Right lobe of liver (tissue), 6 donors: ENCODE measurements around the gene TSHR. TPM values are rescaled to one million over a fixed set of nuclear protein-coding genes. Genes with fewer than 3 reads are reported as not detected.

ENCODE experiments used
- ATAC-seq, 4 donors: fragments of 200-7000 bp; cut with Tn5 transposase; one replicate each; pipeline ENCODE4 v1.9.1; 2020; ENCODE audit warnings: mild to moderate bottlenecking in 4 of 4, moderate library complexity in 4 of 4
- DNase-seq, 3 donors: peaks; one replicate each; pipeline ENCODE4 v3.0.0-alpha.2; 2020
- H3K27ac ChIP-seq, 3 donors: fragments of 200-600 bp; one replicate each; pipeline ENCODE4 v1.8.0; 2022
- H3K27me3 ChIP-seq, 2 donors: fragments of 200-600 bp; one replicate each; pipeline ENCODE4 v1.8.0; 2022
- H3K36me3 ChIP-seq, 4 donors: fragments of 200-600 bp; sonication (generic) in 1 of 4; one replicate each; pipeline versions ENCODE4 v1.5.1 to v1.8.0; 2017 to 2022; ENCODE audit warnings: control low read depth in 1 of 4
- H3K4me1 ChIP-seq, 4 donors: fragments of 200-600 bp; sonication (generic) in 1 of 4; one replicate each; pipeline versions ENCODE4 v1.5.1 to v1.8.0; 2017 to 2022; ENCODE audit warnings: control low read depth in 1 of 4
- H3K4me3 ChIP-seq, 3 donors: fragments of 200-600 bp; one replicate each; pipeline ENCODE4 v1.8.0; 2022
- H3K9me3 ChIP-seq, 4 donors: fragments of 200-600 bp; sonication (generic) in 1 of 4; one replicate each; pipeline versions ENCODE4 v1.5.1 to v1.8.0; 2017 to 2022; ENCODE audit warnings: control low read depth in 1 of 4
- CTCF ChIP-seq, 4 donors: fragments of 200-600 bp in 3 of 4; fragments of 450-650 bp in 1 of 4; IDR thresholded peaks; one replicate each; pipeline versions ENCODE4 v1.5.1 to v1.8.0; 2016 to 2022; ENCODE audit warnings: antibody characterized with exemption in 4 of 4, mild to moderate bottlenecking in 2 of 4
- POLR2A ChIP-seq: fragments of 450-650 bp; IDR thresholded peaks from one replicate; pipeline ENCODE4 v1.6.1; 2017; ENCODE audit warnings: antibody characterized with exemption, mild to moderate bottlenecking
- WGBS: methylation state at CpG from one replicate; pipeline ENCODE4 v1.1.6; 2018; ENCODE audit warnings: low coverage, low lambda C conversion rate; ENCODE audit not compliant: insufficient coverage; ENCODE audit errors: missing lambda C conversion rate; 5-methylcytosine and 5-hydroxymethylcytosine counted together
- intact Hi-C, 2 donors: fragments of 100-400 bp; cut with DNase I; formaldehyde crosslinking; loops; one replicate each; pipeline versions ENCODE4 v1.11.2 to v1.14.1; 2022
- total RNA-seq, 6 experiments: library from RNA; depleted of rRNA in 2 of 6; stranded (reverse); fragments of >200 nt in 2 of 6; fragmentation: NEBNext Ultra II Directional in 3 of 6; extraction: Animal tissue kit (Norgen Biotek cat#: 25700) in 3 of 6; gene quantifications; one replicate each; pipeline versions ENCODE4 v1.1.0 to v1.2.4, GENCODE V29; 2016 to 2023
- donor health status: DM: no; HTN: yes; CAD: no.
- donor health status: DM: no; HTN: no; CAD: no.
- donor health status: DM: no; HTN: no; CAD: no.
- donor health status: DM: no; HTN: yes; CAD: no.
- donor health status: DM: no; HTN: yes; CAD: no.

Gene TSHR
- total RNA-seq, 6 experiments from 2014 or later, result 0.37 TPM; not detected in 5

- no peaks in the 10 kb centered on the region for H3K36me3 ChIP-seq
- ATAC-seq, result no peak
- no peak overlapping the region for H3K4me3 ChIP-seq
- H3K9me3 ChIP-seq, result no peaks in the 10 kb centered on the region
- no peak overlapping the region for H3K27ac ChIP-seq
- no peak for DNase-seq
- TF ChIP-seq CTCF (IDR thresholded peaks at IDR 0.05) (no peak), POLR2A (no peak)
- H3K4me1 ChIP-seq, result peaks cover 0 to 17% (median 0%) of the 10 kb centered on the region in 4 donors
- 23% methylated on average over 2 of the region's 2 CpGs for WGBS
- H3K27me3 ChIP-seq, result no peaks in the 10 kb centered on the region
- intact Hi-C loops, result no loop called here
Measured at GRCh38 chr14:80956102-80956501, 681 bp downstream of the TSHR start.

- no peak overlapping the region for H3K4me3 ChIP-seq
- intact Hi-C loops, result no loop called here
- TF ChIP-seq CTCF (IDR thresholded peaks at IDR 0.05), result no peak
- TF ChIP-seq POLR2A, result no peak
- no peak for ATAC-seq
- H3K27me3 ChIP-seq, result no peaks in the 10 kb centered on the region
- H3K27ac ChIP-seq, result no peak overlapping the region
- DNase-seq, result no peak
- H3K9me3 ChIP-seq, result no peaks in the 10 kb centered on the region
- H3K4me1 ChIP-seq, result peaks cover 0 to 17% (median 0%) of the 10 kb centered on the region in 4 donors
- WGBS, result 69% methylated on average over 1 of the region's 1 CpG
- H3K36me3 ChIP-seq, result no peaks in the 10 kb centered on the region
Measured at GRCh38 chr14:80956922-80957321, 1.5 kb downstream of the TSHR start.

- Histone ChIP-seq H3K9me3 (no peaks in the 10 kb centered on the region), H3K4me3 (no peak overlapping the region), H3K4me1 (peaks cover 0 to 17% (median 0%) of the 10 kb centered on the region in 4 donors), H3K36me3 (no peaks in the 10 kb centered on the region), H3K27me3 (no peaks in the 10 kb centered on the region), H3K27ac (no peak overlapping the region)
- 81% methylated on average over 2 of the region's 2 CpGs for WGBS
- no peak for TF ChIP-seq CTCF (IDR thresholded peaks at IDR 0.05)
- ATAC-seq, result no peak
- intact Hi-C loops, result no loop called here
- no peak for DNase-seq
Measured at GRCh38 chr14:80957613-80958012, 2.2 kb downstream of the TSHR start.

- WGBS, result 33% methylated on average over 1 of the region's 2 CpGs
Measured at GRCh38 chr14:80958226-80958625, 2.8 kb downstream of the TSHR start.

More at GRCh38 chr14:80958226-80958625, 2.8 kb downstream of the TSHR start:
- H3K27ac ChIP-seq, result no peak overlapping the region
- DNase-seq (no peak), ATAC-seq (no peak)
- intact Hi-C loops, result no loop called here
- H3K9me3 ChIP-seq, result no peaks in the 10 kb centered on the region
- no peak for TF ChIP-seq POLR2A
- no peak for TF ChIP-seq CTCF (IDR thresholded peaks at IDR 0.05)
- no peak overlapping the region for H3K4me3 ChIP-seq
- H3K4me1 ChIP-seq, result peaks cover 0 to 17% (median 0%) of the 10 kb centered on the region in 4 donors
- H3K27me3 ChIP-seq, result no peaks in the 10 kb centered on the region
- H3K36me3 ChIP-seq, result no peaks in the 10 kb centered on the region
